B cell (primary cell): Measurements from ENCODE around the gene DNAH10.

Experiments
- EZH2 ChIP-seq: IDR thresholded peaks from 2 replicates; pipeline ENCODE4 v1.6.1; 2012; ENCODE audit warnings: borderline replicate concordance, low read depth, mild to moderate bottlenecking, moderate library complexity, low read length; ENCODE audit not compliant: insufficient read depth, poor library complexity, severe bottlenecking
- TF ChIP-seq, protein P1 (sequence below): fragments of 200-600 bp; IDR thresholded peaks from one replicate; pipeline ENCODE4 v1.8.0; 2022; ENCODE audit warnings: antibody characterized with exemption, mild to moderate bottlenecking

DNA sequence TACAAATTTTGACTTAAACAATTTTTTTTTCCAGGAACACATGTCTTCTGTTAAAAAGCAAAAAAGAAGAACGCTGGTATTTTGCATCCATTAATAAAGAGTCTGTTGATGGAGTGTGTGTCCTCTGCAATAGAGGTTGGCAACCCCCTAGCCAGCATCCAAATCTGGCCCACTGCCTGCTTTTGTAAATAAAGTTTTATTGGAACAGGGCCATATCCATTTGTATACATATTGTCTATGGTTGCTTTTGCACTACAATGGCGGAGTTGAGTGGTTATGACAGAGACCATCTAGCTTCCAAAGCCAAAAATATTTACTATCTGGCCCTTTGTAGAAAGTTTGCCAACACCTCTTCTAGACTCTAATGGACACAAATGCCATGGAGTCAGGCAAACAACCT lies 160.9 kb downstream of the DNAH10 start:
- TF ChIP-seq, protein P1, sequence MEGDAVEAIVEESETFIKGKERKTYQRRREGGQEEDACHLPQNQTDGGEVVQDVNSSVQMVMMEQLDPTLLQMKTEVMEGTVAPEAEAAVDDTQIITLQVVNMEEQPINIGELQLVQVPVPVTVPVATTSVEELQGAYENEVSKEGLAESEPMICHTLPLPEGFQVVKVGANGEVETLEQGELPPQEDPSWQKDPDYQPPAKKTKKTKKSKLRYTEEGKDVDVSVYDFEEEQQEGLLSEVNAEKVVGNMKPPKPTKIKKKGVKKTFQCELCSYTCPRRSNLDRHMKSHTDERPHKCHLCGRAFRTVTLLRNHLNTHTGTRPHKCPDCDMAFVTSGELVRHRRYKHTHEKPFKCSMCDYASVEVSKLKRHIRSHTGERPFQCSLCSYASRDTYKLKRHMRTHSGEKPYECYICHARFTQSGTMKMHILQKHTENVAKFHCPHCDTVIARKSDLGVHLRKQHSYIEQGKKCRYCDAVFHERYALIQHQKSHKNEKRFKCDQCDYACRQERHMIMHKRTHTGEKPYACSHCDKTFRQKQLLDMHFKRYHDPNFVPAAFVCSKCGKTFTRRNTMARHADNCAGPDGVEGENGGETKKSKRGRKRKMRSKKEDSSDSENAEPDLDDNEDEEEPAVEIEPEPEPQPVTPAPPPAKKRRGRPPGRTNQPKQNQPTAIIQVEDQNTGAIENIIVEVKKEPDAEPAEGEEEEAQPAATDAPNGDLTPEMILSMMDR = no peak
- TF ChIP-seq EZH2 = no peak
